ENCODE data around the gene TRAPPC5. TPM values are rescaled to one million over a fixed set of nuclear protein-coding genes. Genes with fewer than 3 reads are reported as not detected.

TRAPPC5 gene
- total and polyA plus RNA-seq, 2 experiments from 2014 or later = 95.9 to 120 TPM

GRCh38 chr19:7657131-7657751 lies 23.4 kb upstream of the TRAPPC5 start:
- H3K36me3 ChIP-seq = no peaks in the 10 kb centered on the region
- H3K9me3 ChIP-seq (ENCODE audit: low read depth) = no peaks in the 10 kb centered on the region
- TF ChIP-seq CTCF (IDR thresholded peaks at IDR 0.05; ENCODE audit: low read depth, low read length) = no peak
- H3K4me3 ChIP-seq = no peak overlapping the region
- no peak overlapping the region for H3K27ac ChIP-seq
- H3K4me1 ChIP-seq (ENCODE audit: low read depth) = no peaks in the 10 kb centered on the region
- DNase-seq (ENCODE audit: low read depth in 1 of 2, low spot score in 1 of 2) = peak in 1 of 2 donors; percentile 54
- peaks cover 17% of the 10 kb centered on the region for H3K27me3 ChIP-seq

GRCh38 chr19:7658219-7658686 lies 22.4 kb upstream of the TRAPPC5 start:
- no peak overlapping the region for H3K27ac ChIP-seq
- H3K4me1 ChIP-seq (ENCODE audit: low read depth) = no peaks in the 10 kb centered on the region
- H3K36me3 ChIP-seq = no peaks in the 10 kb centered on the region
- TF ChIP-seq CTCF (IDR thresholded peaks at IDR 0.05; ENCODE audit: low read depth, low read length) = no peak
- H3K4me3 ChIP-seq = no peak overlapping the region
- no peaks in the 10 kb centered on the region for H3K9me3 ChIP-seq (ENCODE audit: low read depth)
- peaks cover 17% of the 10 kb centered on the region for H3K27me3 ChIP-seq
- DNase-seq (ENCODE audit: low read depth in 1 of 2, low spot score in 1 of 2) = no peak

GRCh38 chr19:7661744-7662538 lies 18.7 kb upstream of the TRAPPC5 start:
- Histone ChIP-seq H3K4me1 (ENCODE audit: low read depth) (no peaks in the 10 kb centered on the region), H3K27ac (no peak overlapping the region), H3K36me3 (no peaks in the 10 kb centered on the region), H3K4me3 (no peak overlapping the region), H3K9me3 (ENCODE audit: low read depth) (no peaks in the 10 kb centered on the region), H3K27me3 (no peaks in the 10 kb centered on the region)
- DNase-seq (ENCODE audit: low read depth in 1 of 2, low spot score in 1 of 2) = no peak
- no peak for TF ChIP-seq CTCF (IDR thresholded peaks at IDR 0.05; ENCODE audit: low read depth, low read length)

GRCh38 chr19:7662657-7663056 lies 18.0 kb upstream of the TRAPPC5 start:
- no peak for DNase-seq (ENCODE audit: low read depth in 1 of 2, low spot score in 1 of 2)
- no peaks in the 10 kb centered on the region for H3K4me1 ChIP-seq (ENCODE audit: low read depth)
- no peak overlapping the region for H3K4me3 ChIP-seq
- no peaks in the 10 kb centered on the region for H3K9me3 ChIP-seq (ENCODE audit: low read depth)
- H3K27ac ChIP-seq = no peak overlapping the region
- no peak for TF ChIP-seq CTCF (IDR thresholded peaks at IDR 0.05; ENCODE audit: low read depth, low read length)
- no peaks in the 10 kb centered on the region for H3K36me3 ChIP-seq
- H3K27me3 ChIP-seq = no peaks in the 10 kb centered on the region

- no peak overlapping the region for H3K27ac ChIP-seq
- H3K4me1 ChIP-seq (ENCODE audit: low read depth) = no peaks in the 10 kb centered on the region
- DNase-seq (ENCODE audit: low read depth in 1 of 2, low spot score in 1 of 2) = no peak
- no peaks in the 10 kb centered on the region for H3K9me3 ChIP-seq (ENCODE audit: low read depth)
- no peaks in the 10 kb centered on the region for H3K36me3 ChIP-seq
- peaks cover 7% of the 10 kb centered on the region for H3K27me3 ChIP-seq
- TF ChIP-seq CTCF (IDR thresholded peaks at IDR 0.05; ENCODE audit: low read depth, low read length) = no peak
- no peak overlapping the region for H3K4me3 ChIP-seq
These were observed 16.9 kb upstream of the TRAPPC5 start for GRCh38 chr19:7663706-7664105.

Measured in cardiac muscle cell (in vitro differentiated cells and primary cell).